Tibial artery (tissue), 4 donors: ENCODE measurements around the gene HMGCLL1.

Experiments
- DNase-seq, 2 donors: peaks; one replicate each; pipeline ENCODE4 v3.0.0-alpha.2; 2019
- H3K27ac ChIP-seq, 2 donors: fragments of 200-600 bp; sonication (generic) in 1 of 2; 1 replicate in 1 of 2; 2 replicates in 1 of 2; pipeline ENCODE4 v1.5.1; 2018 to 2019; ENCODE audit warnings: mild to moderate bottlenecking in 1 of 2
- H3K27me3 ChIP-seq, 2 donors: fragments of 200-600 bp; sonication (generic) in 1 of 2; one replicate each; pipeline versions ENCODE4 v1.5.1 to v1.6.0; 2016 to 2019
- H3K36me3 ChIP-seq, 3 donors: fragments of 200-600 bp; sonication (generic) in 2 of 3; one replicate each; pipeline ENCODE4 v1.5.1; 2016 to 2019; ENCODE audit warnings: mild to moderate bottlenecking in 2 of 3
- H3K4me1 ChIP-seq, 4 donors: fragments of 200-600 bp; sonication (generic) in 2 of 4; 1 replicate in 3 of 4; 2 replicates in 1 of 4; pipeline ENCODE4 v1.5.1; 2016 to 2019
- H3K4me3 ChIP-seq, 2 donors: fragments of 200-600 bp; sonication (generic) in 1 of 2; 1 replicate in 1 of 2; 2 replicates in 1 of 2; pipeline ENCODE4 v1.5.1; 2018 to 2019; ENCODE audit warnings: mild to moderate bottlenecking in 2 of 2
- H3K9me3 ChIP-seq, 3 donors: fragments of 200-600 bp; sonication (generic) in 1 of 3; one replicate each; pipeline ENCODE4 v1.5.1; 2016 to 2019
- intact Hi-C: fragments of 100-400 bp; cut with DNase I; formaldehyde crosslinking; loops from one replicate; pipeline ENCODE4 v1.15.0; 2023; ENCODE audit warnings: low total_unique reads
- TF ChIP-seq, protein P1 (sequence below), 2 experiments: fragments of 200-600 bp in 1 of 2; fragments of 450-650 bp in 1 of 2; IDR thresholded peaks; one replicate each; pipeline ENCODE4 v1.5.1; 2017 to 2019; ENCODE audit warnings: antibody characterized with exemption in 2 of 2, mild to moderate bottlenecking in 1 of 2, moderate library complexity in 1 of 2

The HMGCLL1 gene

DNA sequence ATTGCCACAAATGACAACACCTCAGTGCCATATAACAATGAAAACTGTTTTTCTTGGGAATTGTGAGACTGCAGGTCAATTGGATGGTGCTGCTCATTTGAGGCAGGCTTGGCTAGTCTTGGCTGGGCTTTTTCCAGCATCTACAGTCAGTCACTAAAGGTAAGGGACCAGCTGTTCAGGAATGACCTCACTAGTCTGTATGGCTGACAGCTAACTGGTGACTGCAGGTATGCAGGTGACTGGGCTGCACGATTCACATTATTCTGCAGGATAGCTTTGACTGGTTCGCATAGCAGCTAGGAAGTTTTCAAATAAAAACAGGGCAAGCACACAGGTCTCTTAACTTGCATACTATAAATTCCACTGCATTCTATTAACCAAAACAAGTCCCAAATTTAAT is 22.1 kb upstream of the HMGCLL1 start:
- H3K27me3 ChIP-seq, result no peaks in the 10 kb centered on the region
- no peak for DNase-seq
- H3K4me1 ChIP-seq, result no peaks in the 10 kb centered on the region
- intact Hi-C loops, result no loop called here
- H3K36me3 ChIP-seq, result no peaks in the 10 kb centered on the region
- H3K27ac ChIP-seq, result no peak overlapping the region
- TF ChIP-seq, protein P1, sequence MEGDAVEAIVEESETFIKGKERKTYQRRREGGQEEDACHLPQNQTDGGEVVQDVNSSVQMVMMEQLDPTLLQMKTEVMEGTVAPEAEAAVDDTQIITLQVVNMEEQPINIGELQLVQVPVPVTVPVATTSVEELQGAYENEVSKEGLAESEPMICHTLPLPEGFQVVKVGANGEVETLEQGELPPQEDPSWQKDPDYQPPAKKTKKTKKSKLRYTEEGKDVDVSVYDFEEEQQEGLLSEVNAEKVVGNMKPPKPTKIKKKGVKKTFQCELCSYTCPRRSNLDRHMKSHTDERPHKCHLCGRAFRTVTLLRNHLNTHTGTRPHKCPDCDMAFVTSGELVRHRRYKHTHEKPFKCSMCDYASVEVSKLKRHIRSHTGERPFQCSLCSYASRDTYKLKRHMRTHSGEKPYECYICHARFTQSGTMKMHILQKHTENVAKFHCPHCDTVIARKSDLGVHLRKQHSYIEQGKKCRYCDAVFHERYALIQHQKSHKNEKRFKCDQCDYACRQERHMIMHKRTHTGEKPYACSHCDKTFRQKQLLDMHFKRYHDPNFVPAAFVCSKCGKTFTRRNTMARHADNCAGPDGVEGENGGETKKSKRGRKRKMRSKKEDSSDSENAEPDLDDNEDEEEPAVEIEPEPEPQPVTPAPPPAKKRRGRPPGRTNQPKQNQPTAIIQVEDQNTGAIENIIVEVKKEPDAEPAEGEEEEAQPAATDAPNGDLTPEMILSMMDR (IDR thresholded peaks at IDR 0.05), result no peak
- H3K9me3 ChIP-seq, result no peaks in the 10 kb centered on the region
- H3K4me3 ChIP-seq, result no peak overlapping the region

DNA sequence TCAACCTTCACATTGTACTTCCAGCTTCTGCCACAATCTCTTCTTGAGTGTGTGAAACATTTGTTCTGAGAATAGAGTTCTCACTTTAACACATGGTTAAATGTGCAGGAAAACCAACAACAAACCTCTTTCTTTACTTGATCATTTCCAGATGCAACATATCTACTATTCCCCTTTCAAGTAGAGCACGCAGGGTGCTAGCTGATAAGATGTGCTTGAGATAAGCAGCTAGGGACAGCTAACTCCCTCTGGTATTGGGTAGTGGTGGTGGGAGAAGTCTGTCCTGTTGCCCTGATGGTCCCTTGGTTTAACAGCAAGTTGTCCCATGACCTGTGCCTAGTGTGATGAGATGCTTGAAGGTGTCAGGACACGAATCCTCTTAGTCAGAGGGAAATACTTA is 15.4 kb upstream of the HMGCLL1 start:
- TF ChIP-seq, protein P1 (IDR thresholded peaks at IDR 0.05), result no peak
- DNase-seq, result no peak
- intact Hi-C loops, result no loop called here

DNA sequence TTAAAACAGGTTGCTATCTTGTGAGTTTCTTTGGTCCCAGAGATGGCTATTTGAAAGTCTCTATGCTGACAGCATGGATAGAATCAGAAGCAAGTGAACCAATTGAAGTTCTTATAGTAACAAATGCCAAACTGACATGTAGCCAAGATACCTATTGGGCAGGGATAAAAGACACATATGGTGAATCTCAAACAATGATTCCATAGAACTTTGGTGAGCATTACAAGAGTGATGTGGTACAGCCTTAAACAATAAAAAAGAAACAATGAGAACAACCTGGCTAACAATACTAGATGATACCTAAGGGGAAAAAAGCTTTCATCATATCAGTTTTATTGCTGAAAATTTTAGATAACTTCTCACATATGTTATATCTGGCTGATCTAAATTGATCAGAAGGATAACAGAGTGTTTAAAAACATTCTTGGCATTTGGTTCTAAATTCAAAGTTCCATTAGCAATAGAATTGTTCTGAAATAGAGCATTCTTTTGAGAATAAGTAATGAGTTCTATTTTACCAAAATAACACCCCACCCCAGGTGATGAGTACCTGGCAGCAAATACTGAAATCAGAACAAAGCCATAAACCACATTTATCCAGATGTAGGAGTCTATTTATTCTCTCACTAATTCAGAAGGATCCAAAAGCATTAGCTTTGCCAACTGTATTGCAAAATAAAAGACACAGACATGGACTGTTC is 5.8 kb upstream of the HMGCLL1 start:
- no peak overlapping the region for H3K27ac ChIP-seq
- intact Hi-C loops, result no loop called here
- TF ChIP-seq, protein P1 (IDR thresholded peaks at IDR 0.05), result no peak

More for the DNA sequence above, 15.4 kb upstream of the HMGCLL1 start:
- no peaks in the 10 kb centered on the region for H3K4me1 ChIP-seq
- no peaks in the 10 kb centered on the region for H3K36me3 ChIP-seq
- no peak overlapping the region for H3K4me3 ChIP-seq
- H3K27me3 ChIP-seq, result no peaks in the 10 kb centered on the region
- no peaks in the 10 kb centered on the region for H3K9me3 ChIP-seq
- H3K27ac ChIP-seq, result no peak overlapping the region

DNA sequence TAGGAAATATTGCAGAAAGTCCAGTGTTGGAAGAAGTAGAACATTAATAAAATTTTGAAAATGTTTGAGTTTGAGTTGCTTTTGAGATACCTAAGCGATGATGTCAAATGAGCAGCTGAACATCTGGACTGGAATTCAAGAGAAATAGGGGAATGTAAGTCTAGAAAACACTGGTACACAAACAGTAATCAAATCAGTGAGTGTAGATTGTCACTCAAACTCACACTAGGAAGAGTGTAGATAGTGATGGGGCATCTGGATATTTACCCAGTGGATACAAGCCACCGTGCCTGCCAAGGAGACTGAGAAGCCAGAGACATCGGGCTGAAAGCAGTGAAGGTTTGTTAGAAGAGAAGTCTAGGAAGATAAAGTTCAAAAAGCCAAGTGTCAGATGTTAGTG is 2.2 kb downstream of the HMGCLL1 start:
- H3K4me3 ChIP-seq, result no peak overlapping the region
- H3K27ac ChIP-seq, result no peak overlapping the region
- TF ChIP-seq, protein P1 (IDR thresholded peaks at IDR 0.05), result no peak
- H3K27me3 ChIP-seq, result peaks cover 0 to 5% of the 10 kb centered on the region in 2 donors
- DNase-seq, result no peak
- no peaks in the 10 kb centered on the region for H3K36me3 ChIP-seq
- H3K9me3 ChIP-seq, result peaks cover 0 to 5% (median 0%) of the 10 kb centered on the region in 3 donors
- H3K4me1 ChIP-seq, result peaks cover 0 to 5% (median 0%) of the 10 kb centered on the region in 4 donors
- intact Hi-C loops, result no loop called here

More for the DNA sequence above, 5.8 kb upstream of the HMGCLL1 start:
- no peaks in the 10 kb centered on the region for H3K9me3 ChIP-seq
- no peaks in the 10 kb centered on the region for H3K4me1 ChIP-seq
- no peak for DNase-seq
- no peaks in the 10 kb centered on the region for H3K27me3 ChIP-seq
- no peaks in the 10 kb centered on the region for H3K36me3 ChIP-seq
- H3K4me3 ChIP-seq, result no peak overlapping the region

DNA sequence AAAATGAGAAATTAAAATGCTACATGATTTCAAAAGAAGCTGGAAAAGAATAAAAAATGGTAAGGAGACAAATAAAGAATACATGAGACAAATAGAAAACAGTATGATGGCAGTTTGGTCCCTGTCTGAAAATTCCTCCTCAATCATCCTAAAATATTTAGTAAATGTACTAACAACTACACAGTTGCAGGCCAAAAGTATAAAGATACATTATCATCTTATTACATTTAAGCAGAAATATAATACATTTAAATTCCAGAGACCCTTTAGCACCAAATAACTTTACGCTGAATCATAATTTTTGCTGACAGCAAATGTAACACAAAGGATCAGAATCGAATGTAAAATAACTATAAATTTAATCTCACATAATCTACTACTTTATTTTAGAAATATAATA is 4.4 kb downstream of the HMGCLL1 start:
- H3K4me3 ChIP-seq, result no peak overlapping the region
- no peak overlapping the region for H3K27ac ChIP-seq
- H3K36me3 ChIP-seq, result no peaks in the 10 kb centered on the region
- TF ChIP-seq, protein P1 (IDR thresholded peaks at IDR 0.05), result no peak
- H3K4me1 ChIP-seq, result peaks cover 0 to 5% (median 0%) of the 10 kb centered on the region in 4 donors
- intact Hi-C loops, result no loop called here
- peaks cover 0 to 5% of the 10 kb centered on the region in 2 donors for H3K27me3 ChIP-seq
- peaks cover 0 to 5% (median 0%) of the 10 kb centered on the region in 3 donors for H3K9me3 ChIP-seq
- DNase-seq, result no peak
